ENCODE data around the gene ANKRD33. TPM values are rescaled to one million over a fixed set of nuclear protein-coding genes. Genes with fewer than 3 reads are reported as not detected.
A peak's percentile ranks its signal among the peaks of the same experiment; 100 is the strongest.

The ANKRD33 gene
- total RNA-seq, 1 donor from 2014 or later: not detected

DNA sequence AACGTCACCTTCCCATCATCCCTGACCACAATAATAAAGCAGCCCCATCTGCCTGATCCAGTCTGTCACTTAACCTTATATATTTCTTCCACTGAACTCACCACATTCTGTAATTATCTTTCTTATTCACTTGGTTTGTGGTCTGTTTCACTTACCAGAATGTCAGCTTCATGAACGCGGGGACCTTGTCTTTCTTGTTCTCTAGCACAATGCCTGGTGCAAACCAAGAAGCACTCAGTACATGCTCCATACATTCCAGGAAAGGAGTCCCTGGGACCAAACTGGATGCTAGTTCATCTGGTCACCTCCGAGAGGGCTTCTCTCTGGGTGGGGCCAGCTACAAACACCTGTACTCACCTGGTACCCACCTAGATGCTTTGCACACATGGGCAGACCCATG lies 17.4 kb upstream of the ANKRD33 start:
- Mint-ChIP-seq H3K36me3 (ENCODE audit: low read depth) (no peaks in the 10 kb centered on the region), H3K27ac (ENCODE audit: unreplicated experiment) (no peak overlapping the region), H3K4me3 (peak overlapping the region; percentile 58), H3K27me3 (ENCODE audit: low read depth) (peaks cover 19% of the 10 kb centered on the region), H3K4me1 (peaks cover 66% of the 10 kb centered on the region), H3K9me3 (no peaks in the 10 kb centered on the region)
- DNase-seq (ENCODE audit: low read depth, low spot score): no peak
- TF ChIP-seq, protein P1, sequence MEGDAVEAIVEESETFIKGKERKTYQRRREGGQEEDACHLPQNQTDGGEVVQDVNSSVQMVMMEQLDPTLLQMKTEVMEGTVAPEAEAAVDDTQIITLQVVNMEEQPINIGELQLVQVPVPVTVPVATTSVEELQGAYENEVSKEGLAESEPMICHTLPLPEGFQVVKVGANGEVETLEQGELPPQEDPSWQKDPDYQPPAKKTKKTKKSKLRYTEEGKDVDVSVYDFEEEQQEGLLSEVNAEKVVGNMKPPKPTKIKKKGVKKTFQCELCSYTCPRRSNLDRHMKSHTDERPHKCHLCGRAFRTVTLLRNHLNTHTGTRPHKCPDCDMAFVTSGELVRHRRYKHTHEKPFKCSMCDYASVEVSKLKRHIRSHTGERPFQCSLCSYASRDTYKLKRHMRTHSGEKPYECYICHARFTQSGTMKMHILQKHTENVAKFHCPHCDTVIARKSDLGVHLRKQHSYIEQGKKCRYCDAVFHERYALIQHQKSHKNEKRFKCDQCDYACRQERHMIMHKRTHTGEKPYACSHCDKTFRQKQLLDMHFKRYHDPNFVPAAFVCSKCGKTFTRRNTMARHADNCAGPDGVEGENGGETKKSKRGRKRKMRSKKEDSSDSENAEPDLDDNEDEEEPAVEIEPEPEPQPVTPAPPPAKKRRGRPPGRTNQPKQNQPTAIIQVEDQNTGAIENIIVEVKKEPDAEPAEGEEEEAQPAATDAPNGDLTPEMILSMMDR (conservative IDR thresholded peaks at IDR 0.05): no peak

GRCh38 chr12:51871126-51871525 lies 16.8 kb upstream of the ANKRD33 start:
- H3K36me3 Mint-ChIP-seq (ENCODE audit: low read depth): no peaks in the 10 kb centered on the region
- no peak overlapping the region for H3K27ac Mint-ChIP-seq (ENCODE audit: unreplicated experiment)
- H3K4me3 Mint-ChIP-seq: peak overlapping the region; percentile 58
- TF ChIP-seq, protein P1 (conservative IDR thresholded peaks at IDR 0.05): no peak
- no peak for DNase-seq (ENCODE audit: low read depth, low spot score)
- no peaks in the 10 kb centered on the region for H3K9me3 Mint-ChIP-seq
- H3K4me1 Mint-ChIP-seq: peaks cover 61% of the 10 kb centered on the region
- H3K27me3 Mint-ChIP-seq (ENCODE audit: low read depth): peaks cover 19% of the 10 kb centered on the region

DNA sequence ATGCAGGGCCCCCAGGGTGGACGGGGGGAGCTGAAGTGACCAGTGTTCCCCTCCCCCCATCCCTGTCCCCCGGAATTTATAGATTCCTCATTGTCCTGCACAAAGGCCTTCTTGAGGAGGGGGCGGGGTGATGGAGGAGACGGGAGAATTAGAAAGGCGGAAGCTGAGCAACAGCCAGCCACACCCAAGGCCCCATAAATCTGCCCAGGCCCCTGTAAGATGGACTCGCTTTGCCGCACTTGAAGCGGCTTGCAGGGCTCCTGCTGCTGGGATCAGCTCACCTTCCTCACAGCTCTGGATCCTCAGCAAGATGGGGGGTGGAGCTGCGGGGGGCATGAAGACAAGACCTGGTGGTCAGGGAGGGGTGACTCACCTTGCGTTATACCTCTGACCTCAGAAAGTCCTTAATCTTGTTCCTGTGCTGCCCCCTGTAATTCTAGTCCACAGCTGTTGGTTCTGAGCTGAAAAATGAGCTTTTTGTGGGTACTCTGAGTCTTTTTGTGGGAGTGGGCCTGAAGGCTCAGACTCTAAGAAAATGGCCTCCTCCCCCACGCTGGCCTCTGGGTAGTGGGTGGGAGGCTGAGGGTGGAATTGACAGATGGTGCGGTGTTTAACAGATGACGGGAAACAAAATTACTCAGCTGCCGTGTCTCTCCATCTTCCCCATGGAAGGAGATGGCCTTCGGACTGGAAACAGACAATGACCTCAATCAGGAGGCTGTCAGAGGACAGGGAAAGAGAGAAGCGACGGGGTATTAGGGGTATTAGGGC lies 15.8 kb upstream of the ANKRD33 start:
- H3K4me3 Mint-ChIP-seq: no peak overlapping the region
- no peak overlapping the region for H3K27ac Mint-ChIP-seq (ENCODE audit: unreplicated experiment)
- DNase-seq (ENCODE audit: low read depth, low spot score): no peak
- H3K27me3 Mint-ChIP-seq (ENCODE audit: low read depth): peaks cover 19% of the 10 kb centered on the region
- no peaks in the 10 kb centered on the region for H3K36me3 Mint-ChIP-seq (ENCODE audit: low read depth)
- peaks cover 57% of the 10 kb centered on the region for H3K4me1 Mint-ChIP-seq
- no peaks in the 10 kb centered on the region for H3K9me3 Mint-ChIP-seq
- TF ChIP-seq, protein P1 (conservative IDR thresholded peaks at IDR 0.05): no peak

- H3K27ac Mint-ChIP-seq (ENCODE audit: unreplicated experiment): no peak overlapping the region
- TF ChIP-seq, protein P1 (conservative IDR thresholded peaks at IDR 0.05): no peak
- H3K27me3 Mint-ChIP-seq (ENCODE audit: low read depth): peaks cover 19% of the 10 kb centered on the region
- H3K4me3 Mint-ChIP-seq: no peak overlapping the region
- no peaks in the 10 kb centered on the region for H3K36me3 Mint-ChIP-seq (ENCODE audit: low read depth)
- H3K4me1 Mint-ChIP-seq: peaks cover 53% of the 10 kb centered on the region
- no peak for DNase-seq (ENCODE audit: low read depth, low spot score)
- no peaks in the 10 kb centered on the region for H3K9me3 Mint-ChIP-seq
These were observed 15.3 kb upstream of the ANKRD33 start for GRCh38 chr12:51872689-51872981.

- DNase-seq (ENCODE audit: low read depth, low spot score): no peak
- TF ChIP-seq, protein P1 (conservative IDR thresholded peaks at IDR 0.05): no peak
- Mint-ChIP-seq H3K4me1 (peaks cover 48% of the 10 kb centered on the region), H3K27ac (ENCODE audit: unreplicated experiment) (no peak overlapping the region), H3K27me3 (ENCODE audit: low read depth) (peaks cover 13% of the 10 kb centered on the region), H3K36me3 (ENCODE audit: low read depth) (no peaks in the 10 kb centered on the region), H3K9me3 (no peaks in the 10 kb centered on the region), H3K4me3 (no peak overlapping the region)
These were observed 14.5 kb upstream of the ANKRD33 start for GRCh38 chr12:51873251-51873994.

Measured in neural crest cell (in vitro differentiated cells).